ENCODE results near the gene RNF223. TPM values are rescaled to one million over a fixed set of nuclear protein-coding genes. Genes with fewer than 3 reads are reported as not detected.
"Not testable (repeated sequence)": the region's sequence is repeated elsewhere in the genome, so short reads cannot be mapped to it uniquely, and the experiment has no call there.

Gene RNF223
- total RNA-seq, 1 donor from 2014 or later: 9.0 TPM

DNA sequence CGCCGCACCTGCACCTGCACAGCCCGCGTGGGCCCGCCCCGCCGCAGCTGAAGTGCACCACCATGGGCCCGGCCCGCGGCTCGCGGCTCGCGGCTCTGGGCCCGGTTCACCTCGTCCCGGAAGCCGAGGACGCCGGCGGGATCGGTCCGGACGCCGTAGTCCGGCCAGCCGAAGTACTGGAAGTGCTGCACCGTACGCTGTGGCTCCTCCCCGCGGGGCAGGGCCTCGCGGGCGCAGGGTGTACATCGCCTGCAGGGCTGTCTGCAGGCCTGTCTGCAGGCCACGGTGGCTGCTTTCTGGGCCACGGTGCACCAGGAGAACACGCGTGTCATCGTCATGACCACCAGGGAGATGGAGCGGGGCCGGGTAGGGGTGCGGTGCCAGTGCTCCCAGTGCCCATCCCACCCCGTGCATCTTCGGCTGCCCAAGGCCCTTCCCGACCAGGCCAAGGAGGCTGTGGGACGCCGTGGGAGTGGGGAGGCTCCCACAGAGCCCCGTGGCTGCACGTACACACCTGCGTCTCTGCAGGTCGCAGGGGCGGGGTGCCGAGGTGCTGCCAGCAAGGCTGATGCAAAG, 6.7 kb downstream of the RNF223 start:
- FAIRE-seq (no peak), DNase-seq (ENCODE audit: low read depth) (no peak)
- TF ChIP-seq CTCF (IDR thresholded peaks at IDR 0.05; ENCODE audit: insufficient read depth, low read length, severe bottlenecking): no peak
- Histone ChIP-seq H3K27me3 (ENCODE audit: control insufficient read depth, insufficient read depth, low read length) (no peaks in the 10 kb centered on the region), H3K36me3 (ENCODE audit: control insufficient read depth, insufficient read depth, low read length) (no peaks in the 10 kb centered on the region), H3K4me3 (ENCODE audit: low read depth, low read length) (no peak overlapping the region)

DNA sequence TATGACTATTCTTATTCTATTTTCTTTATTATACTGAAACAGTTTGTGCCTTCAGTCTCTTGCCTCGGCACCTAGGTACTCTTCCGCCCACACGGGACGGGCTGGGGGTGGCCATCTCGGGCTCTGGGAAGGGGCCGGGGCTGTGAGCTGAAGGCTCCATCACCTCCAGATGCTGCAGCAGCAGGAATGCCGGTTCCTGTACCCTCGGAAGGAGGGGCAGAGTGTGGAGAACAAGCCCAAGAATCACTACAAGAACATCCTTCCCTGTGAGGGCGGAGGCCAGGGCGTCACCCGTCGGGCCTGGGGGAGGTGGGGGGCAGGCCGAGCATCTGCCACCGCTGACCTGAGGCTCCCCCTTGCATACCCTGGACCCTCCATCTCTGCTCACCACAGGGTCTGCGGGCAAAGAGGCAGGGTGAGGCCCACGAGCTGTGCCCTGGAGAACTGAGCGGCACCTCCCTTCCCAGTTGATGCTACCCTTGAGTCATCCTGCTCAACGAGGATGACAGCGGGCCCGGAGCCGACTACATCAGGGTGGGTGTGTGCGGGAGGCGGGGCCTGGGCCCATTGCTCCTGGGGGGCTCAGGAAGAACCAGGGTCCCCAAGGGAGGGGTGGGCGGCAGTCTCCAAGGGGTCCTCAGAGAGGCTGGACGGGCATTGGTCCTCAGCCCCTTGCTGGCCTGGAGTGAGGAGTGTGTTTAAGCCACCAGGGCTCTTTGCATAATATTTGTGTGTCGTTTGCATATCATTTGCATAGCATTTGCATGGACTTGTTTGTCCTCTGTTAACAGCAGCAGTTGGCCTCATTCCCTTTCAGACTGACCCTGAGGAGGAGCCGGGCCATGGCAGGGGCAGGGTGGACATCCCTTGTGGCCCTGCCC, 7.5 kb downstream of the RNF223 start:
- Histone ChIP-seq H3K27me3 (ENCODE audit: control insufficient read depth, insufficient read depth, low read length) (no peaks in the 10 kb centered on the region), H3K4me3 (ENCODE audit: low read depth, low read length) (no peak overlapping the region)

GRCh38 chr1:1065940-1066304, 8.2 kb downstream of the RNF223 start:
- DNase-seq (ENCODE audit: low read depth); H3K4me3 ChIP-seq (ENCODE audit: low read depth, low read length); H3K27me3 ChIP-seq (ENCODE audit: control insufficient read depth, insufficient read depth, low read length); H3K36me3 ChIP-seq (ENCODE audit: control insufficient read depth, insufficient read depth, low read length); FAIRE-seq: not testable (repeated sequence)

More for the DNA sequence above, 7.5 kb downstream of the RNF223 start:
- H3K36me3 ChIP-seq (ENCODE audit: control insufficient read depth, insufficient read depth, low read length): no peaks in the 10 kb centered on the region
- no peak for TF ChIP-seq CTCF (IDR thresholded peaks at IDR 0.05; ENCODE audit: insufficient read depth, low read length, severe bottlenecking)
- DNase-seq (ENCODE audit: low read depth): no peak
- no peak for FAIRE-seq

GRCh38 chr1:1065265-1065939, 8.7 kb downstream of the RNF223 start:
- DNase-seq (ENCODE audit: low read depth) (no peak), FAIRE-seq (no peak)
- H3K4me3 ChIP-seq (ENCODE audit: low read depth, low read length): no peak overlapping the region
- no peaks in the 10 kb centered on the region for H3K36me3 ChIP-seq (ENCODE audit: control insufficient read depth, insufficient read depth, low read length)
- no peak for TF ChIP-seq CTCF (IDR thresholded peaks at IDR 0.05; ENCODE audit: insufficient read depth, low read length, severe bottlenecking)
- peaks cover 1% of the 10 kb centered on the region for H3K27me3 ChIP-seq (ENCODE audit: control insufficient read depth, insufficient read depth, low read length)

DNA sequence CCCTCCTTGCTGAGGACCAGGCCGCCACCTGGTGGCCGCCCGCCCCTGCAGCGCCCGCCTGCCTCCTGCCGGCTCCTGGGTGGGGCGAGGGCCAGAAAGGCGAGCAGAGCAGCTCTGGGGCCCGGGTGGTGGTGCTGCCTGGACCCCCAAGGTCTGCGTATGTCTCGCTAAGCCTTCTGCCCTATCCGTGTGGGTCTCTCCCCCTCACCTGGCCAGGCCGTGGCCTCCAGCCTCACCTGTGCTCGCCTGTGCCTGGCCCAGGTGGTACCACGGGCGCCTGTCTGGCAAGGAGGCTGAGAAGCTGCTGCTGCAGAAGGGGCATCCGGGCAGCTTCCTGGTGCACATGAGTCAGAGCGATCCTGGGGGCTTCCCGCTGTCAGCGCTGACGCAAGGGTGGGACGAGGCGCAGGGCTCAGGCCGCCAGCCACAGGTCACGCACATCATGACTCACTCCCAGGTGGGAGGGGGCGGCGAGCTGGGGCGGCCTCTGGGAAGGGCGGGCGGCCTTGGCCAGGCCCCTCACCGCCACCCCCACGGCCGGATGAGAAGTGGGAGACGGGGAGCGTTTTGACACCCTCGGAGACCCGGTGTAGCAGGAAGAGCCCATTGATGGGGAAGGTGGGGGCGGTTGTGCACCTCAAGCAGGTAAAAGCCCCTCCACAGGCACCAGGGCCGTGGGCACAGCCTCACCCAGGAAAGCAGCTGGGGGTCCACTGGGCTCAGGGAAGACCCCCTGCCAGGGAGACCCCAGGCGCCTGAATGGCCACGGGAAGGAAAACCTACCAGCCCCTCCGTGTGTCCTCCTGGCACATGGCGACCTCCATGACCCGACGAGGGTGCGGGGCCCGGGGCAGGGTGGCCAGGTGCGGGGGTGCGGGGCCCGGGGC, 9.9 kb downstream of the RNF223 start:
- peak; percentile 93 for TF ChIP-seq CTCF (IDR thresholded peaks at IDR 0.05; ENCODE audit: insufficient read depth, low read length, severe bottlenecking)
- Histone ChIP-seq H3K27me3 (ENCODE audit: control insufficient read depth, insufficient read depth, low read length) (peaks cover 1% of the 10 kb centered on the region), H3K4me3 (ENCODE audit: low read depth, low read length) (peak overlapping the region; percentile 3), H3K36me3 (ENCODE audit: control insufficient read depth, insufficient read depth, low read length) (no peaks in the 10 kb centered on the region)
- DNase-seq (ENCODE audit: low read depth) (peak; percentile 77), FAIRE-seq (no peak)

Measured in bronchial epithelial cell (primary cell).